ENCODE measurements around the gene UBC. TPM values are rescaled to one million over a fixed set of nuclear protein-coding genes. Genes with fewer than 3 reads are reported as not detected.
"Not testable (repeated sequence)": the region's sequence is repeated elsewhere in the genome, so short reads cannot be mapped to it uniquely, and the experiment has no call there.

UBC gene
- total and polyA plus RNA-seq, 8 donors: 409 to 1,431 (median 1,011) TPM

- 29 to 51% (median 42%) methylated on average over 14 to 15 of the region's 15 CpGs for WGBS, 5 donors
- no peaks in the 10 kb centered on the region for H3K27me3 ChIP-seq
- intact Hi-C loops (cut with DNase I; ENCODE audit: low total_unique reads): no loop called here
- H3K9me3 ChIP-seq: no peaks in the 10 kb centered on the region
- DNase-seq: peak; percentile 71 to 90
- TF ChIP-seq CTCF (IDR thresholded peaks at IDR 0.05) (no peak), POLR2A (IDR thresholded peaks at IDR 0.05) (no peak), EP300 (IDR thresholded peaks at IDR 0.05) (no peak), POLR2AphosphoS5 (IDR thresholded peaks at IDR 0.05) (no peak)
- no peaks in the 10 kb centered on the region for H3K36me3 ChIP-seq
- H3K27ac ChIP-seq: peak overlapping the region in 2 of 5 donors; percentile 29 to 51
- peaks cover 0 to 11% (median 9%) of the 10 kb centered on the region in 4 donors for H3K4me1 ChIP-seq
- H3K4me3 ChIP-seq: no peak overlapping the region
Observed at GRCh38 chr12:124884587-124885438, 29.6 kb downstream of the UBC start.

DNA sequence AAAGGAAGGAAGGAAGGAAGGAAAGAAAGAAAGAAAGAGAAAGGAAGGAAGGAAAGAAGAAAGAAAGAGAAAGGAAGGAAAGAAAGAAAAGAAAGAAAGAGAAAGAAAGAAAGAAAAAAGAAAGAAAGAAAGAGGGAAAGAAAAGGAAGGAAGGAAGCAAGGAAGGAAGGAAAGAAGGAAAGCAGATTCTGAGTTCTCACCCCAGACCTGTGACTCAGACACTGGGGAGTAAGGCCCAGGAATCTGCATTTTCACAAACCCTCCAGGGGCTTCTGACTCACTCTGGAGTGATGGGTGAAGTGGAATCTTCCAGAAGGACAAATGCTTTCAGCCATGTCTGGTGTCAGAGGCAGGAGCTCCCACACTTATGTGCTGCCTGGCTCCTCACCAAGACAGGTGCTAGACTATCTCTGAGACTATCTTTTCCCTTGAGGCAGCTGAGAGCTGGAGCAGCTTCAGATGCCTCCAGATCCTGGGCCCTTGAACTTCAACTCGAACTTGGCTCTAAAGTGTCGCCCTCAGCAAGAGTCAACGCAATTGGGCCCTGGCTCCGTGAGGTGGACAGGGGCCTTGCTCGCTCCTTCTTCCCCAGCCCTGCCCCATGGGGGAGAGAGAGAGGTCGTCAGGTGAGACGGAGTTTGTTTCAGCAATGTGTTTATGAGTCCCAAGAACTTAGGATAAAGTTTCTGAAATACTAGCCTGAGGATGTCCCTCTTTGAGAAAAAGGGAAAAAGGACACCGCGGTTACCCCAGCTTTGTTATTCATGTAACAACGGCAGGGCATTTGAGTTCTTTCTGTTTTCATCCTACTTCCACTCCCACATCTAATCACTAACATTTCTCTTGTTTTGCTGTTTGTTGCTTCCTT is 31.0 kb downstream of the UBC start:
- H3K27ac ChIP-seq: no peak overlapping the region
- peaks cover 1 to 13% (median 9%) of the 10 kb centered on the region in 4 donors for H3K4me1 ChIP-seq
- TF ChIP-seq CTCF (IDR thresholded peaks at IDR 0.05) (no peak), EP300 (IDR thresholded peaks at IDR 0.05) (no peak), POLR2A (IDR thresholded peaks at IDR 0.05) (no peak), POLR2AphosphoS5 (IDR thresholded peaks at IDR 0.05) (no peak)
- no peak overlapping the region for H3K4me3 ChIP-seq
- no peak for DNase-seq
- H3K9me3 ChIP-seq: no peaks in the 10 kb centered on the region
- intact Hi-C loops (cut with DNase I; ENCODE audit: low total_unique reads): no loop called here
- WGBS, 5 donors: 88 to 93% (median 89%) methylated on average over 10 of the region's 10 CpGs
- H3K36me3 ChIP-seq: no peaks in the 10 kb centered on the region
- H3K27me3 ChIP-seq: no peaks in the 10 kb centered on the region

- DNase-seq: no peak
- H3K36me3 ChIP-seq: no peaks in the 10 kb centered on the region
- H3K27me3 ChIP-seq: no peaks in the 10 kb centered on the region
- H3K27ac ChIP-seq: no peak overlapping the region
- WGBS, 5 donors: 54 to 71% (median 68%) methylated on average over 10 of the region's 10 CpGs
- intact Hi-C loops (cut with DNase I; ENCODE audit: low total_unique reads): no loop called here
- TF ChIP-seq CTCF (IDR thresholded peaks at IDR 0.05): no peak
- TF ChIP-seq POLR2AphosphoS5 (IDR thresholded peaks at IDR 0.05): no peak
- TF ChIP-seq EP300 (IDR thresholded peaks at IDR 0.05): no peak
- no peak for TF ChIP-seq POLR2A (IDR thresholded peaks at IDR 0.05)
- no peaks in the 10 kb centered on the region for H3K9me3 ChIP-seq
- H3K4me1 ChIP-seq: peaks cover 3 to 16% (median 9%) of the 10 kb centered on the region in 4 donors
- no peak overlapping the region for H3K4me3 ChIP-seq
Observed at GRCh38 chr12:124881123-124881522, 33.3 kb downstream of the UBC start.

DNA sequence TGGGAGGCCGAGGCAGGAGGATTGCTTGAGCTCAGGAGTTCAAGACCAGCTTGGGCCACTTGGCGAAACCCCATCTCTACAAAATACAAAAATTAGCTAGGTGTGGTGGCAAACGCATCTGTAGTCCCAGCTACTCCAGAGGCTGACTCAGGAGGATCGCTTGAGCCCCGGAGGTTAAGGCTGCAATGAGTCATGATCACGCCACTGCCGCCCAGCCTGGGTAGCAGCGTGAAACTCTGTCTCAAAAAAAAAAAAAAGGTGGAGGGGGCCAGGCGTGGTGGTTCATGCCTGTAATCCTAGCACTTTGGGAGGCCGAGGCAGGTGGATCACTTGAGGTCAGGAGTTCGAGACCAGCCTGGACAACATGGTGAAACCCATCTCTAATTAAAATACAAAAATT is 34.1 kb downstream of the UBC start:
- 86 to 94% (median 90%) methylated on average over 11 of the region's 11 CpGs for WGBS, 5 donors
- H3K4me1 ChIP-seq: peaks cover 3 to 20% (median 15%) of the 10 kb centered on the region in 4 donors
- DNase-seq; H3K4me3 ChIP-seq; H3K9me3 ChIP-seq; H3K36me3 ChIP-seq; H3K27ac ChIP-seq; H3K27me3 ChIP-seq; intact Hi-C loops (cut with DNase I; ENCODE audit: low total_unique reads): not testable (repeated sequence)

Measured in stomach (tissue), 9 donors.